ENCODE data around the gene VPS13D.
A peak's percentile ranks its signal among the peaks of the same experiment; 100 is the strongest.

Gene VPS13D

DNA sequence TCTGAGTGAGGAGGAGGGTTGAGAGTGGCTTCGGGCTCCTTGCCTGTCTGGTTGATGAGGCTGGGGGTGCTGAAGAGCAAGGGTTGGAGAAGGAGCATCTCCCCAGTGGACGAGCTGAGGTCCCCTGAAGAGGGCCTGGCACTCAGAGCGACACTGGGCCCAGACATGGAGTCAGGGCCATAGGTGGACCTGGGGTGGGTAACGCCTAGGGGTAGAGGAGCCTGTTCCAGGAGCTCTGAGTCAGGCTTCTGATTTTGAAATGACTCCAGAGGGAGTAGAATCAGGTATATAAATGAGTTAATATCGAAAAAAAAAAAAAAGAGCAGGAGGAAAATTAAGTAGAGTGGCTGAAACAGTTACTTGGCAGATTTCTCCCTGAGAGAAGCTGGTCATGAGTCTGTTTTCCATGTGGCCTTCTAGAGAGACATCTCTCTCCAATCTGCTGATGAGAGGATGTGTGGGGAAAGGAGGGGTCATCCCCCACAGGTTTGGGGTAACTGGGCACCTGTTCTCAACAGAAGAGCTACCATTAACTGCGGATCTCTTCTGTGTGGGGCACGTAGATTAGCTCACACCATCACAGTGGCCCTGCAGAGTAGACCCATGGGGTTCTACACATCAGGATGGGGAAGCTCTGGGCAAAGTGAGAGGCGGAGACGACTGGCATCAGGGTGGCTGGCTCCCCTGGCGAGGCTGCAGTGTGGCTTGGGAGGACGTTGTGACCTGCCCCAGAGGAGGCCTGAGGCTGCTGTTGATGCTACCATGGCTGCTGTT, 272.7 kb downstream of the VPS13D start:
- Mint-ChIP-seq H3K9me3 (no peaks in the 10 kb centered on the region), H3K27me3 (no peaks in the 10 kb centered on the region), H3K27ac (no peak overlapping the region), H3K36me3 (ENCODE audit: low read depth) (peaks cover 77% of the 10 kb centered on the region), H3K4me1 (ENCODE audit: low read depth) (no peaks in the 10 kb centered on the region), H3K4me3 (no peak overlapping the region)
- intact Hi-C loops (cut with micrococcal nuclease): no loop called here

DNA sequence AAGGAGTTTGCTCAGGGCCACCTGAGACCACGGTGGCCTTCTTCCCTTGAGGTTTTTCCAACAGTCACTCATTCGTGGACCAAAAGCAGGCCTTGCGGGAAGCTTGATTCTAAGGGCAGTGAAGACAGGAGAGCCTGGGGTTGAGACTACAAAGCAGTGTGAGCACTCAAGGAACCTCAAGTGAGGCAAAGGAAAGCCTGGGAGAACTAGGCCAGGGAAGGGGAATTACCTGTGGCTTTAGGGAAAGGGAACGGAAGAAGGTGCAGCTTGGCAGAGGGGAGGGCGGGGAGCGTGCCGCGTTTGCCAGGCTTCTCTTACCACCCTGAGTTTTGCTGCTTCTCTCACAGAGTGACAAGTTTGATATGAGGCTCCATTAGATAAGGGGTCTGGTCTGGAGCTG, 273.9 kb downstream of the VPS13D start:
- Mint-ChIP-seq H3K27ac (no peak overlapping the region), H3K27me3 (no peaks in the 10 kb centered on the region), H3K36me3 (ENCODE audit: low read depth) (peaks cover 77% of the 10 kb centered on the region), H3K4me3 (no peak overlapping the region), H3K4me1 (ENCODE audit: low read depth) (no peaks in the 10 kb centered on the region), H3K9me3 (no peaks in the 10 kb centered on the region)
- intact Hi-C loops (cut with micrococcal nuclease): no loop called here

DNA sequence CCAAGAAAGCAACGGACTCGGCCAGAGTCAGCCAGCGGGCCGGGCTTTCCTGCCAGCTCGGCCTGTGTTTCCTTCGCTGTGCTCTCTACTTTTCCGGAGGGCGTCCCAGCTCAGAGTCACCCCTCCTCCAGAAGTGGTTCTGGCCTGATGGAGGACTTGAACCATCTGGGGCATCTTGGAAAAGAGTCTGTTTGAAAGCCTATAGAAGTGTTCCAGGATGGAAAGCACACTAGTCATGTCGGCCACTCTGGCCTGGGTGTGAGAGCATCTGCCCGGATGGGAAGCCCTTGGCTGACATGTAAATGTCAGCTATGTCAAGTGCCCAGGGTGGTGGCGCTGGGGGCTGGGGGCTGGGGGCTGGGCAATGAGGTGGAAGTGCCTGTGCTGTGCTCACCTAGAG, 274.8 kb downstream of the VPS13D start:
- Mint-ChIP-seq H3K4me1 (ENCODE audit: low read depth) (peaks cover 1% of the 10 kb centered on the region), H3K27me3 (no peaks in the 10 kb centered on the region), H3K9me3 (no peaks in the 10 kb centered on the region), H3K27ac (no peak overlapping the region), H3K36me3 (ENCODE audit: low read depth) (peaks cover 75% of the 10 kb centered on the region), H3K4me3 (no peak overlapping the region)
- intact Hi-C loops (cut with micrococcal nuclease): no loop called here

DNA sequence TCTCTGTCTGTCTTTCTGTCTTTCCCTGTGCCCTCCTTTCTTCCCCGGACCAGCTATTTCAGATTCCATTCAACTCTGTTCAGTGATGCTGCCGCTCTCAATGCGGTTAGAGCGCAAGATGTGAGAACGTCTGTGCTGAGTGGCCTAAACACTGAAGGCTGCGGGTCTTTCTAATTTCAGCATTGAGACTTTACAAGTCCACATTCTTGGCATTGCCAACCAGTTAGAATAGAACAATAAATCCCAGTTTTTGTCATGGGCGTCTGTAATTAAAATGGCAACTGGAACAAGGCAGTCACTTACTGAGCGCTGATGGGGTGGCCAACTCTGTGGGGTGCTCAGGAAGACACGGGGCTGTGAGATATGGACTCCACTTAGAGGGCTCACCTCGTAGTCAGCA, 275.4 kb downstream of the VPS13D start:
- Mint-ChIP-seq H3K27ac (no peak overlapping the region), H3K9me3 (no peaks in the 10 kb centered on the region), H3K27me3 (no peaks in the 10 kb centered on the region), H3K4me3 (no peak overlapping the region), H3K36me3 (ENCODE audit: low read depth) (peaks cover 75% of the 10 kb centered on the region), H3K4me1 (ENCODE audit: low read depth) (peaks cover 7% of the 10 kb centered on the region)
- intact Hi-C loops (cut with micrococcal nuclease): no loop called here

DNA sequence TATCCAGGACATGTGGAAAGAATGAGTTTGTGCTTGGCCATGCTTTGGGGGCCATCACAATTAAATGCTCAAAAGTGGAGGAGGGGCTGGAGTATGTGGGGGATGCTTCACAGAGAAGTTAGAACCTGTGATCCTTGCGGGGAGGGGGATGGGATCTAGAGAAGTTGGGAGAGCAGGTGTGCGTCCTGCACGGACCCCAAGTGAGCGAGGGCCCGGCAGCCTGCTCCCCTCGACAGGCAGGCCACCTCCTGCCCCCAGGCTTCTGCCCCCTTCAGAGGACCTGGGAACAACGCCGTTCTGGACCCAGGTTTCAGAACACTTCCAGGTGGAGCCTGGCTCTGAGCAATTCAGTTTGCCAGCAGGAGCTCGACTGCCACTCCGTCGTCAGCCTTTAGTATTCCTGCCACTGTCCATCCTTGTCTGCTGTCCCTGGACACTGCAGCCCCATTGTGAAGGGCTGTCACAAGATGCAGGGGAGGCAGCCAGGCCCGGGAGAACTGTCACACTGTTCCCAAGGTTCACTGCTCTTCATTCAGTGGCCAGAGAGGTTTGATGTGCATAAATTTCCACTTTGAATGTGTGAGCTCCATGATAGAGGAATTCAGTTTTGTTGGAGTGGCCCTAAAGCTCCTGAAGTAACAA, 275.9 kb downstream of the VPS13D start:
- peaks cover 12% of the 10 kb centered on the region for H3K4me1 Mint-ChIP-seq (ENCODE audit: low read depth)
- peaks cover 80% of the 10 kb centered on the region for H3K36me3 Mint-ChIP-seq (ENCODE audit: low read depth)
- no peaks in the 10 kb centered on the region for H3K9me3 Mint-ChIP-seq
- no peak overlapping the region for H3K4me3 Mint-ChIP-seq
- no peak overlapping the region for H3K27ac Mint-ChIP-seq
- intact Hi-C loops (cut with micrococcal nuclease): no loop called here
- H3K27me3 Mint-ChIP-seq: no peaks in the 10 kb centered on the region

DNA sequence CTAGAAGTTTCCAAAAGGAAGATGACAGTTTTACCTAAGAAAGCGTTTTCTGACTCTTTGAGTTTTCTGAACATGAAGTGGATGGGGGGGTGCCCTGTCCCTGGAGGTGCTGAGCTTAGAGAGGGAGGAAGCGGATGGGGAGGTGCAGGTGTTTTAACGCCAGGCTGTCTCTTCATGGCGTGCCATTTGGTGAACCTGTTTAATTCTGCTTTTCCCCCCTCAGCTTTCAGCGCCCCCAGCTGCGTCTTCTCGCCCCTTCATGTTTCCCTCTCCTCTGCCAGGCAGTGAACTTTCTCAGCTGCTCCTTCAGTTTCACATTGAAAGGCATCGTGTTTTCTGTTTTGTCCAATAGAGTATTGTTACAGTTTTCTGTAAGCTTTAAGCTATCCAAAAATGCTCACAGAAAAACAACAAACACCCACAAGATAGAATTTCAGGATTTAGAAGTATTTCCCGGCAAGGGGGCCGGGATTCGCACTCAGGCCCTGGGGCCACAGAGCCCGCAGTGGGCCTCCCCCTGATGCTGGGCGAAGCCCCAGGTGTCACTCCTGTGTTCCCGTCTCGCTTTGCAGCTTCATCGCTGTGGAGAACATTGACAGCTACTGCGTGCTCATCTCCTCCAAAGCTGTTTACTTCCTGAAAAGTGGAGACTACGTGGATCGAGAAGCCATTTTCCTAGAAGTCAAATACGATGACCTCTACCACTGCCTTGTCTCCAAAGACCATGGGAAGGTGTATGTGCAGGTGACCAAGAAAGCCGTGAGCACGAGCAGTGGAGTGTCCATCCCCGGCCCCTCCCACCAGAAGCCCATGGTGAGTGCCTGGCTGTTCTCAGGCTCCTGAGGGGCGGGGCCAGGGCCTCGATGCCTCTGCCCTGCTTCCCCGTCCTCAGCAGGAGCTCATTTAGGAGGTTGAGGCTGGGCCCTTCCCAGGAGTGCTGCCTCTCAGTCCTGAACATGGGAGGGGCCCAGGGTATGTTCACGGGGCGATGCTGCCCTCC, 276.8 kb downstream of the VPS13D start:
- H3K36me3 Mint-ChIP-seq (ENCODE audit: low read depth): peaks cover 82% of the 10 kb centered on the region

DNA sequence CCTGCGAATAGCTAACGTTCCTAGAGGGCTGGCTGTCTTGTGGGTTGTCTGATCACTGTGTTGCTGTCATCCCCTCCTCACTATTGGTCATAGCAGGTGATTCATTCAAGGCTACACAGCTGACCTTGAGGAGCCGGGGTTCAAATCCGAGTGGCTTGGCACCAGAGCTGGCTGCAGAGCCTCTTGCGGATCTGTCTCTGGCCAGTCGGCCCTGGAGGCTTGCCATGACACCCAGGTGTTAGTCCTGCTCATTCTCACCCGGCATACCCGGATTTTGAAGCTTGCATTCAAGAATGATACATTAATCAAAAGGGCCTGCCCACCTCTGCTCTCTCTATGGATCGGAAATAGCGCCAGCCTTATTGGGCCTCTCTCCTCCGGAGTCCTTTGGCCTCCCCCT, 277.8 kb downstream of the VPS13D start:
- Mint-ChIP-seq H3K4me1 (ENCODE audit: low read depth) (peaks cover 14% of the 10 kb centered on the region), H3K27ac (no peak overlapping the region), H3K4me3 (no peak overlapping the region), H3K27me3 (no peaks in the 10 kb centered on the region), H3K36me3 (ENCODE audit: low read depth) (peaks cover 82% of the 10 kb centered on the region), H3K9me3 (no peaks in the 10 kb centered on the region)
- intact Hi-C loops (cut with micrococcal nuclease): no loop called here

More for the DNA sequence above, 276.8 kb downstream of the VPS13D start:
- no peak overlapping the region for H3K4me3 Mint-ChIP-seq
- intact Hi-C loops (cut with micrococcal nuclease): no loop called here
- no peaks in the 10 kb centered on the region for H3K27me3 Mint-ChIP-seq
- peaks cover 14% of the 10 kb centered on the region for H3K4me1 Mint-ChIP-seq (ENCODE audit: low read depth)
- no peaks in the 10 kb centered on the region for H3K9me3 Mint-ChIP-seq
- H3K27ac Mint-ChIP-seq: no peak overlapping the region

DNA sequence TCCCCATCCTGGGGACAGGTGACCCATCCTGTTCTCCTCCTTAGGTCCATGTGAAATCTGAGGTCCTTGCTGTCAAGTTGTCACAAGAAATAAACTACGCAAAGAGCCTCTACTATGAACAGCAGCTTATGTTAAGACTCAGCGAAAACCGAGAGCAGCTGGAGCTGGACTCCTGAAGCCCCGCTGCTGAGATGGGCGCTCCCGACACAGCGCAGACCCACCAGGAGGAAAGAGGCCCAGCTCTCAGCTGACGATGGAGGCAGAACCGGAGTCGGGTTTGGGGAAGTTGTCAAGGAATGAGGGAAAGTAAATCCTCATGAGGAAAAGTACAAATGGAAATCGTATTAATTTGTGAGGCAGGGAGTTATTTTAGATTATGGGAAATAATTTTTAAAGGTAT, 279.0 kb downstream of the VPS13D start:
- H3K27ac Mint-ChIP-seq: no peak overlapping the region
- H3K36me3 Mint-ChIP-seq (ENCODE audit: low read depth): peaks cover 78% of the 10 kb centered on the region
- H3K27me3 Mint-ChIP-seq: no peaks in the 10 kb centered on the region
- H3K4me1 Mint-ChIP-seq (ENCODE audit: low read depth): peaks cover 14% of the 10 kb centered on the region
- no peak overlapping the region for H3K4me3 Mint-ChIP-seq
- no peaks in the 10 kb centered on the region for H3K9me3 Mint-ChIP-seq
- intact Hi-C loops (cut with micrococcal nuclease): no loop called here

DNA sequence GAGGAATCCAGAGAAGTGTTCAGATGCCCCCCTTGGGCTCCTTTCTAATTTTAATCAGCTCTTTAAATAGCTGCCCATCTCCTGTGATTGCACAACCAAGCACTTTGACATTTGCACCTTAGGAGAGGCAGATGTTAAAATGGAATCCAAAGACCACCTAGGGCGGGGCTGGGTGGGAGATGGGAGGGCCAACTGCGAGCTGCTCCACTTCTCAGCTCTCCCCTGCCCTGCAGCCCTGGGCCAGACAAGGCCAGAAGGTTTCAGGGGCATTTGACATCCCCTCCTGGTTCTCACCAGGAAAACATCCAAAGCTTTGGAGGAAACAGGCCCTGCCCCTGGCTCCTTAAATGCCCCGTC, 281.3 kb downstream of the VPS13D start:
- peaks cover 57% of the 10 kb centered on the region for H3K36me3 Mint-ChIP-seq (ENCODE audit: low read depth)
- H3K27me3 Mint-ChIP-seq: no peaks in the 10 kb centered on the region
- H3K4me3 Mint-ChIP-seq: peak overlapping the region; percentile 61
- intact Hi-C loops (cut with micrococcal nuclease): no loop called here
- no peaks in the 10 kb centered on the region for H3K9me3 Mint-ChIP-seq
- peak overlapping the region; percentile 57 for H3K27ac Mint-ChIP-seq
- H3K4me1 Mint-ChIP-seq (ENCODE audit: low read depth): peaks cover 14% of the 10 kb centered on the region

DNA sequence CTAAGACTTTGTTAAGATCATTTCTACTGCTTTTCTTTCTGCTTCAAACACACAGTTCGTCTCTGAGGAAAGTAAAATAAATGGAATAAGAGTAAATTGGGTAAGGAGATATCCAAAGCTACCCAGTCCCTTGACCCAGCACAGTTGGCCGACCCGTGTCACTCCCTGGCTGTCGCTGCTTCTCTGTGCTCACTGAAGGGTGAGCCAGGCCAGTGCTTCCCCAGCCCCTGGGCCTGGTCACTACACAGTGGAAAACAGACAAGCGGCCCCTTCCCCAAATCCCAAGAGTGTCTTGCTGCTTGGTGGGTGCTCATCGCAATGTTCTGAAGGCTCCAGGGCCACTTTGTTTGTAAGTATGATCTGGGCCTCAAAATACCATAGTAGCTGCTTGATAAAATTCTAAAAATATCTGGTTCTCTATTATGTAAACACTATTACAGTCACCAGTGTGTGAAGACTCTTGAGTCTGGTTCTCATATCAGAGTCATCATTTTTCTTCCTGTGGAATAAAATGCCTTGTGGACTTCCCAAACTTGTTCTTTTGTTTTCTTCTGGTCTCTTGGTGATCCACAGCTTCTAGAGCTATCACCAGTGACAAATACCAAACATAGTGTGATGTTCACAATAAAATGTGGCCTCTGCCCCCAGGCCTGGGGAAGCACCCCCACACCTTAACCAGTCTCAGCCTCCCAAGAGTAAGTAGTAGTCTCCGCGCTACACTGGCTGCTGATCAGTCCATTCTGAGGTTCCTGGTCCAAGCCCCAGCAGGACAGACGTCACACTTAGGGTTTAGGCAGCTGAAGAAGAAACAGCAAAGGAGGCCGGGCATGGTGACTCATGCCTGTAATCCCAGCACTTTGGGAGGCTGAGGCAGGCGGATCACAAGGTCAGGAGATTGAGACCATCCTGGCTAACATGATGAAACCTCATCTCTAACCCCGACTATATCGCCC, 282.0 kb downstream of the VPS13D start:
- Mint-ChIP-seq H3K36me3 (ENCODE audit: low read depth) (peaks cover 50% of the 10 kb centered on the region), H3K27me3 (no peaks in the 10 kb centered on the region), H3K4me1 (ENCODE audit: low read depth) (peaks cover 14% of the 10 kb centered on the region), H3K9me3 (no peaks in the 10 kb centered on the region), H3K4me3 (no peak overlapping the region), H3K27ac (no peak overlapping the region)
- intact Hi-C loops (cut with micrococcal nuclease): no loop called here

DNA sequence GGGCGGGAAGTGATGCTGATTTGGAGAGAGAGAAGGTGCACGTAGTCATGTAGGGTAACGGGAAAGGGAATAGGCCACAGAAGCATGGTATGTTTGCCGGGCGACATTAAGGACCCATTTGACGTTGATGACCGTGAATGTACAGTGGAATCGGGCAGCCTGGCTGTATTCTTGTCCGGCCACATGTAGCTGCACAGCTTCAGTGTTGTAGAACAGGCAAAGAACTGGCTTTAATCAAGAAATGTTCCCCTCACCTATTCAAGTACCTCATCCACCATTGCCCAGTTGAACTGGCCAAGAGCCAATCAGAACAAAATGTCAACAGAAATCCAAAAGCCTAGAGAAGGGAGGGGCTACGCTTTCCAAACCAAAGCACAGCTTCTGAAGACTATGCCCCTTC, 283.4 kb downstream of the VPS13D start:
- Mint-ChIP-seq H3K4me3 (no peak overlapping the region), H3K27me3 (no peaks in the 10 kb centered on the region), H3K4me1 (ENCODE audit: low read depth) (peaks cover 14% of the 10 kb centered on the region), H3K27ac (no peak overlapping the region), H3K9me3 (no peaks in the 10 kb centered on the region), H3K36me3 (ENCODE audit: low read depth) (peaks cover 36% of the 10 kb centered on the region)
- intact Hi-C loops (cut with micrococcal nuclease): no loop called here

DNA sequence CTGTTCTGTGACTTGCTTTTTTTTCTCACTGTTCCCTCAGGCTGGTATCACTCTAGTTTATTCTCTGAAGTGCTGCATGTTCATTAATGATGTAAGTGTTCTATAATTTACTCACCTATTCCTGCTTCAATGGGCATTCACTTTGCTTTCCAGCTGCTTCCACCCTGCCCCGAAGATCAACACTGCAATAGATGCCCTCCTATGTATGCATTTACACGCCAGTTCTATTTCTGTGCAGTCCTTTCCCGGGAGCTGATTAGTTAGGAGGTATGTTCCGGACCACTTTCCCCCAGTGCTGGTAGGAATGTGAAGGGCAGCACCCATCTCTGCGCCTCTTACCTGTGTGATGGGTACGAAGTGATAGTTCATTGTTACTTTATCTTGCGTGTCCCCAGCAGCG, 284.8 kb downstream of the VPS13D start:
- Mint-ChIP-seq H3K4me1 (ENCODE audit: low read depth) (peaks cover 13% of the 10 kb centered on the region), H3K36me3 (ENCODE audit: low read depth) (peaks cover 26% of the 10 kb centered on the region), H3K27ac (no peak overlapping the region)

DNA sequence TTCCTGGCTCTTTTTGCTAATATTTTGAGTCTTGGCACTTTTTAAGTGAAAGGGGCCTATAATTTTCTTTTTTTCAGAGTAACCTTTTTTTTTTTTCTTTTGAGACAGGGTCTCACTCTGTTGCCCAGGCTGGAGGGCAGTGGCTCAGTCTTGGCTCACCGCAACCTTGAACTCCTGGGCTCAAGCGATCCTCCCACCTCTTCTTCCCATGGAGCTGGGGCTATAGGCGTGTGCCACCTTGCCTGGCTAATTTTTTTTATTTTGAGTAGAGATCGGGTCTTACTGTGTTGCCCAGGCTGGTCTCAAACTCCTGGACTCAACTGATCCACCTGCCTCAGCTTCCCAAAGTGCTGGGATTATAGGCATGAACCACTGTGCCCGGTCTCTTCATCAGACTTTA, 285.4 kb downstream of the VPS13D start:
- H3K36me3 Mint-ChIP-seq (ENCODE audit: low read depth): peaks cover 26% of the 10 kb centered on the region
- H3K9me3 Mint-ChIP-seq: no peaks in the 10 kb centered on the region
- H3K27ac Mint-ChIP-seq: no peak overlapping the region
- H3K4me3 Mint-ChIP-seq: no peak overlapping the region
- intact Hi-C loops (cut with micrococcal nuclease): no loop called here
- peaks cover 7% of the 10 kb centered on the region for H3K4me1 Mint-ChIP-seq (ENCODE audit: low read depth)
- no peaks in the 10 kb centered on the region for H3K27me3 Mint-ChIP-seq

More for the DNA sequence above, 284.8 kb downstream of the VPS13D start:
- Mint-ChIP-seq H3K27me3 (no peaks in the 10 kb centered on the region), H3K4me3 (no peak overlapping the region), H3K9me3 (no peaks in the 10 kb centered on the region)
- intact Hi-C loops (cut with micrococcal nuclease): no loop called here

Data from dendritic cell treated with granulocyte-macrophage colony-stimulating factor and Interleukin-4, amounts not matched to agents 40 ng/mL and 50 ng/mL, for 4 days (primary cell).